ENCODE measurements around the gene WFDC5.

WFDC5 gene

DNA sequence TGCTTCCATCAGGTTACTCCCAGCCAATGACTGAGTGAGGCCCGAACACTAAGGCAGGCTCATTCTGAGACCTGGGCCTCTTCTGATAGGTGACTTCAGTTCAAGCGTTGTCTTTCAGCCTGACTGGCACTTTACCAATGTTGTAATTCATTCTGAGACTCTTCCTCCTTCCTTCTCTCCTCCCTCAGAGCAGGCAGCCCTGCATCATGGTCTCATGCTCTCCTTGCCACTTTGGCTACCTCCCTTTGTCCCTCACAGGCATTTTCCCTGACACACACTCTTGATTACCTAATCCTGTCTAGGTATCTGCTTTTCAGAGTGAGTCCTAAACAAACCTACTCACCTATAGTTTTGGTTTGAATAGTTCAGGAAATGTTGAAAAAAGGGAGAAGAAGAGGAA is 21.9 kb upstream of the WFDC5 start (continued):
- no peak for TF ChIP-seq ZNF624 (tag by site-specific recombination; IDR thresholded peaks at IDR 0.05)
- TF ChIP-seq PRDM1 (tag by site-specific recombination; IDR thresholded peaks at IDR 0.05): no peak
- TF ChIP-seq, protein P1, sequence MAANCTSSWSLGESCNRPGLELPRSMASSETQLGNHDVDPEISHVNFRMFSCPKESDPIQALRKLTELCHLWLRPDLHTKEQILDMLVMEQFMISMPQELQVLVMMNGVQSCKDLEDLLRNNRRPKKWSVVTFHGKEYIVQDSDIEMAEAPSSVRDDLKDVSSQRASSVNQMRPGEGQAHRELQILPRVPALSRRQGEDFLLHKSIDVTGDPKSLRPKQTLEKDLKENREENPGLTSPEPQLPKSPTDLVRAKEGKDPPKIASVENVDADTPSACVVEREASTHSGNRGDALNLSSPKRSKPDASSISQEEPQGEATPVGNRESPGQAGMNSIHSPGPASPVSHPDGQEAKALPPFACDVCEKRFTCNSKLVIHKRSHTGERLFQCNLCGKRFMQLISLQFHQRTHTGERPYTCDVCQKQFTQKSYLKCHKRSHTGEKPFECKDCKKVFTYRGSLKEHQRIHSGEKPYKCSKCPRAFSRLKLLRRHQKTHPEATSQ (tag by site-specific recombination; IDR thresholded peaks at IDR 0.05): no peak
- TF ChIP-seq ZNF837 (tag by site-specific recombination; IDR thresholded peaks at IDR 0.05): no peak
- TF ChIP-seq EGR2 (tag by site-specific recombination; IDR thresholded peaks at IDR 0.05; ENCODE audit: low read depth): no peak
- no peak for TF ChIP-seq ZNF24 (tag by site-specific recombination; IDR thresholded peaks at IDR 0.05)
- no peak for TF ChIP-seq GFI1B (tag by site-specific recombination; IDR thresholded peaks at IDR 0.05)
- TF ChIP-seq, protein P2, sequence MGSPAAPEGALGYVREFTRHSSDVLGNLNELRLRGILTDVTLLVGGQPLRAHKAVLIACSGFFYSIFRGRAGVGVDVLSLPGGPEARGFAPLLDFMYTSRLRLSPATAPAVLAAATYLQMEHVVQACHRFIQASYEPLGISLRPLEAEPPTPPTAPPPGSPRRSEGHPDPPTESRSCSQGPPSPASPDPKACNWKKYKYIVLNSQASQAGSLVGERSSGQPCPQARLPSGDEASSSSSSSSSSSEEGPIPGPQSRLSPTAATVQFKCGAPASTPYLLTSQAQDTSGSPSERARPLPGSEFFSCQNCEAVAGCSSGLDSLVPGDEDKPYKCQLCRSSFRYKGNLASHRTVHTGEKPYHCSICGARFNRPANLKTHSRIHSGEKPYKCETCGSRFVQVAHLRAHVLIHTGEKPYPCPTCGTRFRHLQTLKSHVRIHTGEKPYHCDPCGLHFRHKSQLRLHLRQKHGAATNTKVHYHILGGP (tag by site-specific recombination; IDR thresholded peaks at IDR 0.05): no peak
- TF ChIP-seq ZNF184 (tag by site-specific recombination; IDR thresholded peaks at IDR 0.05): no peak
- TF ChIP-seq, protein P3, sequence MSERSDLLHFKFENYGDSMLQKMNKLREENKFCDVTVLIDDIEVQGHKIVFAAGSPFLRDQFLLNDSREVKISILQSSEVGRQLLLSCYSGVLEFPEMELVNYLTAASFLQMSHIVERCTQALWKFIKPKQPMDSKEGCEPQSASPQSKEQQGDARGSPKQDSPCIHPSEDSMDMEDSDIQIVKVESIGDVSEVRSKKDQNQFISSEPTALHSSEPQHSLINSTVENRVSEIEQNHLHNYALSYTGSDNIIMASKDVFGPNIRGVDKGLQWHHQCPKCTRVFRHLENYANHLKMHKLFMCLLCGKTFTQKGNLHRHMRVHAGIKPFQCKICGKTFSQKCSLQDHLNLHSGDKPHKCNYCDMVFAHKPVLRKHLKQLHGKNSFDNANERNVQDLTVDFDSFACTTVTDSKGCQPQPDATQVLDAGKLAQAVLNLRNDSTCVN (tag by site-specific recombination; optimal IDR thresholded peaks at IDR 0.05): no peak
- TF ChIP-seq ZNF623 (tag by site-specific recombination; IDR thresholded peaks at IDR 0.05): no peak

DNA sequence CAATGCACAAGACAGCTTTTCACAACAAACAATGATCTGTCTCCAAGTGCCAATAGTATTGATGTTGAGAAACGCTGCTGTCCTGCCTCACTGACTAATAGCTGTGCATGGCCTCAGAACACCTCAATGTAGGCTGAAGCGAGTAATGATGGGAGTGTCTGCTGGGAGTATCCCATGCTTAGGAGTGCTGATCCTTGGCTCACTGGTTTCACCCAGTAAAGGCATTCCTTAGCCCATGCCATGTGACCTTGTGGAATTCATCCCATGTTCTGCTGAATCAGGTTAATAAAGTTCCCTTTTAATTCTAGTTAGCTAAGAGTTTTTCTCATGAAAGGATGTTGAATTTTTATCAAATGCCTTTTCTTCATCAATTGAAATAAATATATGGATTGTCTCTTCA is 13.1 kb upstream of the WFDC5 start:
- peak; percentile 54; the same call in 1 of the 2 replicates for TF ChIP-seq KLF1 (tag by site-specific recombination; IDR thresholded peaks at IDR 0.05)
- TF ChIP-seq ZNF202 (tag by site-specific recombination; IDR thresholded peaks at IDR 0.05; ENCODE audit: borderline replicate concordance): no peak
- 0 out of 2 replicates have a peak, but pooled peaks have one; percentile 33 for TF ChIP-seq WT1 (tag by site-specific recombination; IDR thresholded peaks at IDR 0.05)
- ChIA-PET CTCF (interaction anchor here (0.5 to 0.7 kb wide), 2 partner anchors 88 to 1125 kb away, joined by 3 to 4 read pairs; no protein-coding TSS in a partner anchor), POLR2A (no interaction called here)
- Histone ChIP-seq H3K4me1 (ENCODE audit: control insufficient read depth, insufficient read depth, low read length) (no peaks in the 10 kb centered on the region), H3K36me3 (ENCODE audit: control insufficient read depth in 2 of 2, insufficient read depth in 1 of 2, low read length in 2 of 2) (no peaks in the 10 kb centered on the region), H3K4me3 (ENCODE audit: low read depth, low read length) (no peak overlapping the region), H3K27ac (ENCODE audit: extremely low read depth, low read depth, low read length) (no peak overlapping the region), H3K9me3 (ENCODE audit: control insufficient read depth, insufficient read depth, low read depth, low read length) (no peaks in the 10 kb centered on the region)

DNA sequence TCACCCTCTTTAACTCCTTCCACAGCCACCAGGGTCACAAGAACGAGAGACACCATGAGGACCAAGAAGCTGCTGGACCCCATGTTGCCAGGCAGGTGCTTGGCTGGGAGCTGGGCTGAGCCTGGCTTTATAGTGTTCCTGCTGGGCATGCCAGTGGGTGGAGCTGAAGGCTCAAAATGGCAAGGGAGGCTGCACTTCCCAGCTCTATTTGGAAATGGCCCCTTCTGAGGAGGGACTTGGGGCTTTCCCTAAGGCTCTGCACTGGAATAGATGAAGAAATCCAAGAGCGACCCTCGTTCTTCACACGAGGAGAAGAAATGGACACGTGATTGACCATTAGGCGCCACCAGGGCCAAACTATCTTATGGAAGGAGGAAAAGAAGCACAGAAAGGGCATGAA is 9.4 kb upstream of the WFDC5 start, which contains the start of gene WFDC12:
Gene WFDC12, minus strand, starts transcription at position 101 of the 400 bp plus-strand sequence. Its CDS starts 18 bp downstream, at position 83.
- TF ChIP-seq ZNF514 (tag by site-specific recombination; IDR thresholded peaks at IDR 0.05) (no peak), HOXA7 (CRISPR knock-in tag; IDR thresholded peaks at IDR 0.05; ENCODE audit: borderline replicate concordance) (no peak), ZNF404 (tag by site-specific recombination; IDR thresholded peaks at IDR 0.05) (no peak), GLIS1 (tag by site-specific recombination; IDR thresholded peaks at IDR 0.05) (no peak), SP7 (tag by site-specific recombination; IDR thresholded peaks at IDR 0.05) (no peak), ZFP41 (tag by site-specific recombination; IDR thresholded peaks at IDR 0.05; ENCODE audit: borderline replicate concordance) (no peak), ZNF624 (tag by site-specific recombination; IDR thresholded peaks at IDR 0.05) (no peak), ZNF843 (tag by site-specific recombination; IDR thresholded peaks at IDR 0.05) (no peak), ZSCAN16 (tag by site-specific recombination; IDR thresholded peaks at IDR 0.05) (no peak), ZNF555 (tag by site-specific recombination; conservative IDR thresholded peaks at IDR 0.05) (no peak), ZNF248 (tag by site-specific recombination; IDR thresholded peaks at IDR 0.05) (no peak), ZNF521 (tag by site-specific recombination; IDR thresholded peaks at IDR 0.05) (no peak), ZNF341 (tag by site-specific recombination; IDR thresholded peaks at IDR 0.05; ENCODE audit: low read depth) (no peak)
- TF ChIP-seq, protein P4, sequence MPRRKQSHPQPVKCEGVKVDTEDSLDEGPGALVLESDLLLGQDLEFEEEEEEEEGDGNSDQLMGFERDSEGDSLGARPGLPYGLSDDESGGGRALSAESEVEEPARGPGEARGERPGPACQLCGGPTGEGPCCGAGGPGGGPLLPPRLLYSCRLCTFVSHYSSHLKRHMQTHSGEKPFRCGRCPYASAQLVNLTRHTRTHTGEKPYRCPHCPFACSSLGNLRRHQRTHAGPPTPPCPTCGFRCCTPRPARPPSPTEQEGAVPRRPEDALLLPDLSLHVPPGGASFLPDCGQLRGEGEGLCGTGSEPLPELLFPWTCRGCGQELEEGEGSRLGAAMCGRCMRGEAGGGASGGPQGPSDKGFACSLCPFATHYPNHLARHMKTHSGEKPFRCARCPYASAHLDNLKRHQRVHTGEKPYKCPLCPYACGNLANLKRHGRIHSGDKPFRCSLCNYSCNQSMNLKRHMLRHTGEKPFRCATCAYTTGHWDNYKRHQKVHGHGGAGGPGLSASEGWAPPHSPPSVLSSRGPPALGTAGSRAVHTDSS (tag by site-specific recombination; IDR thresholded peaks at IDR 0.05): no peak
- TF ChIP-seq, protein P5, sequence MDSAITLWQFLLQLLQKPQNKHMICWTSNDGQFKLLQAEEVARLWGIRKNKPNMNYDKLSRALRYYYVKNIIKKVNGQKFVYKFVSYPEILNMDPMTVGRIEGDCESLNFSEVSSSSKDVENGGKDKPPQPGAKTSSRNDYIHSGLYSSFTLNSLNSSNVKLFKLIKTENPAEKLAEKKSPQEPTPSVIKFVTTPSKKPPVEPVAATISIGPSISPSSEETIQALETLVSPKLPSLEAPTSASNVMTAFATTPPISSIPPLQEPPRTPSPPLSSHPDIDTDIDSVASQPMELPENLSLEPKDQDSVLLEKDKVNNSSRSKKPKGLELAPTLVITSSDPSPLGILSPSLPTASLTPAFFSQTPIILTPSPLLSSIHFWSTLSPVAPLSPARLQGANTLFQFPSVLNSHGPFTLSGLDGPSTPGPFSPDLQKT (IDR thresholded peaks at IDR 0.05; ENCODE audit: borderline replicate concordance, low read depth, low read length): no peak
- ChIA-PET POLR2A (no interaction called here), CTCF (interaction anchor here (1.0 to 2.4 kb wide), 2 partner anchors 12 to 166 kb away, joined by 4 to 8 read pairs; no protein-coding TSS in a partner anchor)
- Histone ChIP-seq H3K36me3 (ENCODE audit: control insufficient read depth in 2 of 2, insufficient read depth in 1 of 2, low read length in 2 of 2) (no peaks in the 10 kb centered on the region), H3K4me1 (ENCODE audit: control insufficient read depth, insufficient read depth, low read length) (no peaks in the 10 kb centered on the region), H3K27ac (ENCODE audit: extremely low read depth, low read depth, low read length) (no peak within 1 kb of the TSS), H3K4me3 (ENCODE audit: low read depth, low read length) (no peak within 1 kb of the TSS), H3K9me3 (ENCODE audit: control insufficient read depth, insufficient read depth, low read depth, low read length) (no peaks in the 10 kb centered on the region)
